Activated T-cell treated with anti-CD3 and anti-CD28 coated beads for 1 hour (primary cell): ENCODE measurements around the gene ACTC1.

Experiments
- DNase-seq: peaks from one replicate; pipeline ENCODE4 v3.0.0-alpha.2; 2020; ENCODE audit warnings: low read depth

Gene ACTC1

GRCh38 chr15:34799149-34800101 is 4.1 kb upstream of the ACTC1 start:
- no peak for DNase-seq

GRCh38 chr15:34796847-34797435 is 1.6 kb upstream of the ACTC1 start:
- DNase-seq = no peak

GRCh38 chr15:34794590-34795206 is 651 bp downstream of the ACTC1 start:
- no peak for DNase-seq

GRCh38 chr15:34793901-34794300 is 1.4 kb downstream of the ACTC1 start:
- no peak for DNase-seq

GRCh38 chr15:34793071-34793470 is 2.3 kb downstream of the ACTC1 start:
- no peak for DNase-seq

- DNase-seq = no peak
These were observed 3.6 kb downstream of the ACTC1 start for GRCh38 chr15:34791701-34792100.

GRCh38 chr15:34790121-34790520 is 5.2 kb downstream of the ACTC1 start:
- DNase-seq = no peak

- DNase-seq = no peak
These were observed 6.0 kb downstream of the ACTC1 start for GRCh38 chr15:34789326-34789725.

- DNase-seq = no peak
These were observed 9.1 kb downstream of the ACTC1 start for GRCh38 chr15:34786206-34786605.

GRCh38 chr15:34783991-34784390 is 11.4 kb downstream of the ACTC1 start:
- no peak for DNase-seq

GRCh38 chr15:34783431-34783830 is 11.9 kb downstream of the ACTC1 start:
- DNase-seq = no peak

GRCh38 chr15:34782901-34783300 is 12.4 kb downstream of the ACTC1 start:
- DNase-seq = no peak

GRCh38 chr15:34780725-34781124 is 14.6 kb downstream of the ACTC1 start:
- no peak for DNase-seq

GRCh38 chr15:34776606-34777105 is 18.7 kb downstream of the ACTC1 start:
- DNase-seq = no peak

GRCh38 chr15:34773917-34774316 is 21.4 kb downstream of the ACTC1 start:
- no peak for DNase-seq

GRCh38 chr15:34773013-34773412 is 22.3 kb downstream of the ACTC1 start:
- DNase-seq = no peak

GRCh38 chr15:34772312-34772711 is 23.0 kb downstream of the ACTC1 start:
- DNase-seq = no peak

- no peak for DNase-seq
These were observed 25.6 kb downstream of the ACTC1 start for GRCh38 chr15:34769711-34770110.

GRCh38 chr15:34768530-34768929 is 26.8 kb downstream of the ACTC1 start:
- DNase-seq = no peak

GRCh38 chr15:34765741-34766140 is 29.6 kb downstream of the ACTC1 start:
- DNase-seq = no peak

- DNase-seq = no peak
These were observed 34.4 kb downstream of the ACTC1 start for GRCh38 chr15:34760909-34761308.

GRCh38 chr15:34759992-34760391 is 35.4 kb downstream of the ACTC1 start:
- no peak for DNase-seq

GRCh38 chr15:34759347-34759746 is 36.0 kb downstream of the ACTC1 start:
- DNase-seq = no peak
